Measurements from ENCODE around the gene SLC25A17. TPM values are rescaled to one million over a fixed set of nuclear protein-coding genes. Genes with fewer than 3 reads are reported as not detected.
"Not testable (repeated sequence)": the region's sequence is repeated elsewhere in the genome, so short reads cannot be mapped to it uniquely, and the experiment has no call there.

Gene SLC25A17
- total RNA-seq, 2 experiments from 2014 or later, result 17.5 to 17.6 TPM

GRCh38 chr22:40813912-40814315 lies 5.2 kb downstream of the SLC25A17 start:
- Mint-ChIP-seq H3K4me3 (no peak overlapping the region), H3K36me3 (ENCODE audit: low read depth) (peaks cover 20% of the 10 kb centered on the region)
- CTCF ChIA-PET, result no interaction called here

GRCh38 chr22:40808018-40808841 lies 10.9 kb downstream of the SLC25A17 start:
- DNase-seq, result no peak
- POLR2A ChIA-PET, result interaction anchor here (0.5 kb wide), 1 partner anchor 159 kb away, joined by 3 read pairs; no protein-coding TSS in a partner anchor
- no peak overlapping the region for H3K4me3 Mint-ChIP-seq
- H3K27me3 Mint-ChIP-seq, result no peaks in the 10 kb centered on the region
- H3K9me3 Mint-ChIP-seq, result no peaks in the 10 kb centered on the region
- peaks cover 7% of the 10 kb centered on the region for H3K36me3 Mint-ChIP-seq (ENCODE audit: low read depth)
- H3K4me1 Mint-ChIP-seq, result peaks cover 1% of the 10 kb centered on the region
- no peak overlapping the region for H3K27ac Mint-ChIP-seq
- CTCF ChIA-PET, result interaction anchor here (2.5 kb wide), 1 partner anchor 125 kb away, joined by 11 read pairs; no protein-coding TSS in a partner anchor

More at GRCh38 chr22:40813912-40814315, 5.2 kb downstream of the SLC25A17 start:
- Mint-ChIP-seq H3K27me3 (no peaks in the 10 kb centered on the region), H3K27ac (no peak overlapping the region), H3K9me3 (no peaks in the 10 kb centered on the region), H3K4me1 (peaks cover 28% of the 10 kb centered on the region)
- POLR2A ChIA-PET, result no interaction called here
- no peak for DNase-seq

DNA sequence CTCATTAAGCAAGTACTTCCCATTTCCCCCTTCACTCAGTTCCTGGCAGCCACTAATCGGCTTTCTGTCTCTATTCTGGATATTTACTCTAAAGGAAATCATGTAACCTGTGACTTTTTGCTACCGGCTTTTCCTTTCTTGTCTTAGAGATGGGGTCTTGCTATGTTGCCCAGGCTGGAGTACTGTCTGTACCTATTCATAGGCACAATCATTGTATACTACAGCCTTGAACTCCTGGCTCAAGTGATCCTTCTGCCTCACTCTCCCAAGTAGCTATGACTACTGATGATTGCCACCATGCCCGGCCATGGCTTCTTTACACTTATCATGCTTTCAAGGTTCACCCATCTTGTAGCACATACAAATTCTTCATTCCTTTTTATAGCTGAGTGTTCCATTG lies 12.4 kb downstream of the SLC25A17 start:
- ChIA-PET POLR2A (no interaction called here), CTCF (no interaction called here)
- no peaks in the 10 kb centered on the region for H3K27me3 Mint-ChIP-seq
- H3K27ac Mint-ChIP-seq, result no peak overlapping the region
- no peak for DNase-seq
- H3K9me3 Mint-ChIP-seq, result no peaks in the 10 kb centered on the region
- no peak overlapping the region for H3K4me3 Mint-ChIP-seq
- H3K4me1 Mint-ChIP-seq, result peaks cover 1% of the 10 kb centered on the region
- H3K36me3 Mint-ChIP-seq (ENCODE audit: low read depth), result peaks cover 4% of the 10 kb centered on the region

- CTCF ChIA-PET, result interaction anchor here (0.7 to 1.5 kb wide), 4 partner anchors 13 to 123 kb away, joined by 3 to 5 read pairs (median 4); no protein-coding TSS in a partner anchor
- DNase-seq, result no peak
- no peaks in the 10 kb centered on the region for H3K4me1 Mint-ChIP-seq
- peaks cover 4% of the 10 kb centered on the region for H3K36me3 Mint-ChIP-seq (ENCODE audit: low read depth)
- H3K27me3 Mint-ChIP-seq, result no peaks in the 10 kb centered on the region
- H3K9me3 Mint-ChIP-seq, result no peaks in the 10 kb centered on the region
- POLR2A ChIA-PET, result no interaction called here
- H3K4me3 Mint-ChIP-seq, result no peak overlapping the region
- H3K27ac Mint-ChIP-seq, result no peak overlapping the region
These were observed 13.4 kb downstream of the SLC25A17 start for GRCh38 chr22:40805699-40806203.

DNA sequence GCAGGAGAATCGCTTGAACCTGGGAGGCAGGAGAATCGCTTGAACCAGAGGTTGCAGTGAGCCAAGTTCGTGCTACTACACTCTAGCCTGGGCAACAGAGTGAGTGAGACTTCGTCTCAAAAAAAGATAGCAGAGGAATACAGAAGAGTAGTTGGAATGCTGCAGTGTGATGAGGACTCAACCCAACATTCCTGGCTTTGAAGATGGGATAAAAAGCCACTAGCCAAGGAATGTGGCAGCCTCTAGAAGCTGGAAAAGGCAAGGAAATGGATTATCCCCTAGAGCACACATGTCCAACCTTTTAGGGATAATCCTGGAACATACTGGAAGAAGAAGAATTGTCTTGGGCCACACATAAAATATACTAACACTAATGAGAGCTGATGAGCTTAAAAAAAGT lies 13.9 kb downstream of the SLC25A17 start:
- CTCF ChIA-PET, result interaction anchor here (0.7 to 1.5 kb wide), 3 partner anchors 12 to 122 kb away, joined by 3 to 5 read pairs (median 3); no protein-coding TSS in a partner anchor
- no peaks in the 10 kb centered on the region for H3K9me3 Mint-ChIP-seq
- no peaks in the 10 kb centered on the region for H3K27me3 Mint-ChIP-seq
- no peak overlapping the region for H3K27ac Mint-ChIP-seq
- DNase-seq, result no peak
- no peak overlapping the region for H3K4me3 Mint-ChIP-seq
- POLR2A ChIA-PET, result no interaction called here
- peaks cover 4% of the 10 kb centered on the region for H3K36me3 Mint-ChIP-seq (ENCODE audit: low read depth)
- H3K4me1 Mint-ChIP-seq, result no peaks in the 10 kb centered on the region

GRCh38 chr22:40803321-40803720 lies 15.8 kb downstream of the SLC25A17 start:
- ChIA-PET POLR2A (no interaction called here), CTCF (no interaction called here)
- no peak overlapping the region for H3K4me3 Mint-ChIP-seq
- no peak overlapping the region for H3K27ac Mint-ChIP-seq
- no peaks in the 10 kb centered on the region for H3K9me3 Mint-ChIP-seq
- H3K36me3 Mint-ChIP-seq (ENCODE audit: low read depth), result peaks cover 8% of the 10 kb centered on the region
- H3K27me3 Mint-ChIP-seq, result no peaks in the 10 kb centered on the region
- no peak for DNase-seq
- peaks cover 10% of the 10 kb centered on the region for H3K4me1 Mint-ChIP-seq

- Mint-ChIP-seq H3K4me1 (peaks cover 13% of the 10 kb centered on the region), H3K9me3 (no peaks in the 10 kb centered on the region), H3K27ac (peak overlapping the region; percentile 64), H3K27me3 (no peaks in the 10 kb centered on the region), H3K4me3 (no peak overlapping the region), H3K36me3 (ENCODE audit: low read depth) (peaks cover 12% of the 10 kb centered on the region)
- CTCF ChIA-PET, result interaction anchor here (0.6 kb wide), 1 partner anchor 931 kb away, joined by 4 read pairs; no protein-coding TSS in a partner anchor
- DNase-seq, result no peak
- POLR2A ChIA-PET, result no interaction called here
These were observed 20.1 kb downstream of the SLC25A17 start for GRCh38 chr22:40799008-40799407.

GRCh38 chr22:40797427-40797826 lies 21.7 kb downstream of the SLC25A17 start:
- H3K27me3 Mint-ChIP-seq, result no peaks in the 10 kb centered on the region
- ChIA-PET CTCF (interaction anchor here (0.7 kb wide), 1 partner anchor 299 kb away, joined by 5 read pairs; no protein-coding TSS in a partner anchor), POLR2A (no interaction called here)
- no peak overlapping the region for H3K27ac Mint-ChIP-seq
- no peak overlapping the region for H3K4me3 Mint-ChIP-seq
- no peaks in the 10 kb centered on the region for H3K9me3 Mint-ChIP-seq
- no peak for DNase-seq
- H3K36me3 Mint-ChIP-seq (ENCODE audit: low read depth), result peaks cover 17% of the 10 kb centered on the region
- H3K4me1 Mint-ChIP-seq, result peaks cover 15% of the 10 kb centered on the region

GRCh38 chr22:40792451-40792850 lies 26.7 kb downstream of the SLC25A17 start:
- DNase-seq, result no peak
- Mint-ChIP-seq H3K9me3 (no peaks in the 10 kb centered on the region), H3K27ac (no peak overlapping the region), H3K27me3 (no peaks in the 10 kb centered on the region), H3K4me1 (peaks cover 10% of the 10 kb centered on the region), H3K4me3 (no peak overlapping the region), H3K36me3 (ENCODE audit: low read depth) (peaks cover 24% of the 10 kb centered on the region)
- ChIA-PET CTCF (interaction anchor here (1.0 kb wide), 1 partner anchor 13 kb away, joined by 3 read pairs; no protein-coding TSS in a partner anchor), POLR2A (no interaction called here)

DNA sequence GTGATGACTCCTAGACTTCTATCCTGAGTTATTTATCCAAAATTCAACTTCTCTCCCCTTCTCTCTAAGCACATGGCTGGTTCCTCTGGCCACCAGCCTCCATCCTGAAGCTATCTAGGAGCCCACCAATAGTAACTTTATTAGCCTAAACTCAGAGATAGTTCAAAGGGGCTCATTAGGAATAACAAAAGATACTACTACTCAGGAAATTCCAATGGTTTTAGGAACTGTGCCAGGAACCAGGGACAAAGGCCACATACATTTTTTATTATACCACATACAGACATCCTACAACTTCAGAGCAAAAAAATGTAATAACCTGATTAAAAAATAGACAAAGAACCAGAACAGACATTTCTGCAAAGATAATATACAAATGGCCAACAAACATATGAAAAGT lies 27.9 kb downstream of the SLC25A17 start:
- Mint-ChIP-seq H3K9me3 (no peaks in the 10 kb centered on the region), H3K36me3 (ENCODE audit: low read depth) (peaks cover 26% of the 10 kb centered on the region), H3K4me1 (peaks cover 10% of the 10 kb centered on the region), H3K4me3 (no peak overlapping the region), H3K27ac (no peak overlapping the region), H3K27me3 (no peaks in the 10 kb centered on the region)
- ChIA-PET POLR2A (no interaction called here), CTCF (interaction anchor here (1.0 kb wide), 1 partner anchor 12 kb away, joined by 3 read pairs; no protein-coding TSS in a partner anchor)
- no peak for DNase-seq

- DNase-seq, result no peak
- CTCF ChIA-PET, result no interaction called here
- H3K27ac Mint-ChIP-seq, result no peak overlapping the region
- peaks cover 10% of the 10 kb centered on the region for H3K4me1 Mint-ChIP-seq
- no peaks in the 10 kb centered on the region for H3K9me3 Mint-ChIP-seq
- no peak overlapping the region for H3K4me3 Mint-ChIP-seq
- POLR2A ChIA-PET, result no interaction called here
- no peaks in the 10 kb centered on the region for H3K27me3 Mint-ChIP-seq
- peaks cover 31% of the 10 kb centered on the region for H3K36me3 Mint-ChIP-seq (ENCODE audit: low read depth)
These were observed 30.0 kb downstream of the SLC25A17 start for GRCh38 chr22:40789131-40789530.

- POLR2A ChIA-PET, result no interaction called here
- CTCF ChIA-PET, result no interaction called here
- Mint-ChIP-seq H3K27ac (no peak overlapping the region), H3K9me3 (no peaks in the 10 kb centered on the region), H3K4me1 (no peaks in the 10 kb centered on the region), H3K36me3 (ENCODE audit: low read depth) (peaks cover 22% of the 10 kb centered on the region), H3K4me3 (no peak overlapping the region), H3K27me3 (no peaks in the 10 kb centered on the region)
- no peak for DNase-seq
These were observed 36.6 kb downstream of the SLC25A17 start for GRCh38 chr22:40782521-40782920.

DNA sequence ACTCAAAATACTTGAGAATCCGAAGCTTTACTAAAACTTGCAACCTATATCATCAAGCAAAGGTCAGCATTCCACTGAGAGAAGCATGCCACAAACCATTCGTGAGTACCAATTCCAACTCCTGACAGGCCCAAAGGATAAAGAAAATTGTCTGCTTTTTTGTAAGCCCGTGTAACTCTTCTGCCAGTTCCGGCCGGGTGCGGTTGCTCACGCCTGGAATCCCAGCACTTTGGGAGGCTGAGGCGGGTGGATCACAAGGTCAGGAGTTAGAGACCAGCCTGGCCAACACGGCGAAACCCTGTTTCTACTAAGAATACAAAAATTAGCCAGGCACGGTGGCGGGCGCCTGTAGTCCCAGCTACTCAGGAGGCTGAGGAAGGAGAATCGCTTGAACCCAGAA lies 37.4 kb downstream of the SLC25A17 start:
- not testable (repeated sequence) for DNase-seq, H3K4me1 Mint-ChIP-seq, H3K9me3 Mint-ChIP-seq, H3K27me3 Mint-ChIP-seq, H3K4me3 Mint-ChIP-seq, H3K27ac Mint-ChIP-seq
- CTCF ChIA-PET, result interaction anchor here (1.3 kb wide), 1 partner anchor 99 kb away, joined by 5 read pairs; no protein-coding TSS in a partner anchor
- peaks cover 26% of the 10 kb centered on the region for H3K36me3 Mint-ChIP-seq (ENCODE audit: low read depth)
- POLR2A ChIA-PET, result interaction anchor here (0.6 kb wide), 1 partner anchor 160 kb away, joined by 17 read pairs; no protein-coding TSS in a partner anchor
